Measurements from ENCODE around the gene RING1.

- TF ChIP-seq CTCF (conservative IDR thresholded peaks at IDR 0.05; ENCODE audit: low read depth in 2 of 2) (no peak), EZH2phosphoT487 (IDR thresholded peaks at IDR 0.05; ENCODE audit: unreplicated experiment) (no peak), REST (IDR thresholded peaks at IDR 0.05; ENCODE audit: unreplicated experiment) (no peak), POLR2AphosphoS5 (IDR thresholded peaks at IDR 0.05; ENCODE audit: low read depth) (no peak), EZH2 (IDR thresholded peaks at IDR 0.05; ENCODE audit: low read depth, unreplicated experiment) (no peak), CREB1 (CRISPR knock-in tag; IDR thresholded peaks at IDR 0.05; ENCODE audit: low read depth) (no peak), STAT1 (IDR thresholded peaks at IDR 0.05; ENCODE audit: unreplicated experiment) (no peak), JUNB (IDR thresholded peaks at IDR 0.05; ENCODE audit: unreplicated experiment) (no peak), ETS1 (IDR thresholded peaks at IDR 0.05) (no peak)
Observed at GRCh38 chr6:33183071-33183683, 25.1 kb upstream of the RING1 start.

All from GM23338 (cell line).